GM21576 (cell line): ENCODE measurements around the gene GALNT12.

Experiments
- ATAC-seq: cut with Tn5 transposase; IDR thresholded peaks from one replicate; pipeline ENCODE4 v1.9.1; 2021; ENCODE audit warnings: mild to moderate bottlenecking, moderate library complexity; ENCODE audit not compliant: unreplicated experiment

Gene GALNT12

DNA sequence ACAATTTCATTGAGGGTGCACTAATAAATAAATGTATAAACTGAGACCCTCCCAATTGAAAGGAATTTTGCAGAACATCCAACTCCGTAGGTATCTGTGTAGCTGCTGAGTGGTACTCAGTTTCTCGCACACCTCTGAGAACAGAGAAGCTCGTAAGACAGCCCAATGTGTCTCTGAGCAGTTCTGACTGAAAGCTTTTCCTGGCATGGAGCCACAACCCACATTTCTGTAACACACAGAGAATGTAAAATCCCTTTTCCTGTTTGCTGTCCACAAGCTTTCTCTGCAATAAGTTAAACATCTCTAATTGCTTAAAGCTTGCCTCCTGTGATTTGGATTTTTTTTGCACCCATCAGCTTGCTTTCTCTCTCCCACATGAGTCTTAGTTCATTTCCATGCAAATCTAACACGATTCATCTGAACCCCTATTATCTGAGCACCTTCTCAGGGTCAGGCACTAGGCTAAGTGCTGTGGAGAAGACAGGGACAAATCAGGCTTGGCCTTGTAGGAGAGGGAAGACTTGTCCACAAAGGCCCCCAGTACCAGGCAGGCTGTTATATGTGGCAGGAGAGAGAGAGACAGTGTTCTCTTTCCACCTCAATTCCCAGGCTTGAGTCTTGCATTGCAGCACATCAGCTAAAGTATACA is 92.1 kb downstream of the GALNT12 start:
- ATAC-seq, result no peak
